GM12873 (cell line): Measurements from ENCODE around the gene MAS1L.

Experiments
- TF ChIP-seq, protein P1 (sequence below): IDR thresholded peaks from 2 replicates; pipeline ENCODE4 v1.5.1; 2012; ENCODE audit warnings: low read depth, mild to moderate bottlenecking, moderate library complexity, low read length, control low read depth; ENCODE audit not compliant: insufficient read depth; ENCODE audit errors: missing control alignments

The MAS1L gene

GRCh38 chr6:29502597-29502996 is 14.8 kb upstream of the MAS1L start:
- TF ChIP-seq, protein P1, sequence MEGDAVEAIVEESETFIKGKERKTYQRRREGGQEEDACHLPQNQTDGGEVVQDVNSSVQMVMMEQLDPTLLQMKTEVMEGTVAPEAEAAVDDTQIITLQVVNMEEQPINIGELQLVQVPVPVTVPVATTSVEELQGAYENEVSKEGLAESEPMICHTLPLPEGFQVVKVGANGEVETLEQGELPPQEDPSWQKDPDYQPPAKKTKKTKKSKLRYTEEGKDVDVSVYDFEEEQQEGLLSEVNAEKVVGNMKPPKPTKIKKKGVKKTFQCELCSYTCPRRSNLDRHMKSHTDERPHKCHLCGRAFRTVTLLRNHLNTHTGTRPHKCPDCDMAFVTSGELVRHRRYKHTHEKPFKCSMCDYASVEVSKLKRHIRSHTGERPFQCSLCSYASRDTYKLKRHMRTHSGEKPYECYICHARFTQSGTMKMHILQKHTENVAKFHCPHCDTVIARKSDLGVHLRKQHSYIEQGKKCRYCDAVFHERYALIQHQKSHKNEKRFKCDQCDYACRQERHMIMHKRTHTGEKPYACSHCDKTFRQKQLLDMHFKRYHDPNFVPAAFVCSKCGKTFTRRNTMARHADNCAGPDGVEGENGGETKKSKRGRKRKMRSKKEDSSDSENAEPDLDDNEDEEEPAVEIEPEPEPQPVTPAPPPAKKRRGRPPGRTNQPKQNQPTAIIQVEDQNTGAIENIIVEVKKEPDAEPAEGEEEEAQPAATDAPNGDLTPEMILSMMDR = no peak

- TF ChIP-seq, protein P1 = no peak
Observed at GRCh38 chr6:29502181-29502580, 14.4 kb upstream of the MAS1L start.

DNA sequence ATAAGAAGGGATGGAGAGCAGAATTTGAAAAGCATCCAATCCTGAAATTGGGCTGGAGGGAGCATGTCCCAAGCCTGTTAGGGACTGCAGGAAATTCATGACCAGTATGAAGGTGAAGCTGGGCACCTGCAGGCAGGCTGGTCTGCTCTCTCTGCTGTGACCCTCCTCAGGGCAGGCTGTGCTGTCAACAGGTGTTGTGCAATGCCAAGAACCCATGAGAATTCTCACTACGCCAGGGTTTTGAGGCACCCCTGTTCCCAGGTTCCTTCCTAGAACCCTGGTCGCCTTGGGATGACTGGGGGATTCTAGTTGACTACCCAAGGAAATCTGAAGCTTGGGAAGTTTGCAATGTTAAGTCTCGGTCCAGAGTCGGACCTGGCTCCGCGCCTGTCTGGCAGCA is 13.3 kb upstream of the MAS1L start:
- TF ChIP-seq, protein P1 = no peak

GRCh38 chr6:29500594-29500993 is 12.8 kb upstream of the MAS1L start:
- TF ChIP-seq, protein P1 = no peak

GRCh38 chr6:29499704-29500103 is 11.9 kb upstream of the MAS1L start:
- TF ChIP-seq, protein P1 = no peak

- TF ChIP-seq, protein P1 = no peak
Observed at GRCh38 chr6:29496961-29497360, 9.2 kb upstream of the MAS1L start.

DNA sequence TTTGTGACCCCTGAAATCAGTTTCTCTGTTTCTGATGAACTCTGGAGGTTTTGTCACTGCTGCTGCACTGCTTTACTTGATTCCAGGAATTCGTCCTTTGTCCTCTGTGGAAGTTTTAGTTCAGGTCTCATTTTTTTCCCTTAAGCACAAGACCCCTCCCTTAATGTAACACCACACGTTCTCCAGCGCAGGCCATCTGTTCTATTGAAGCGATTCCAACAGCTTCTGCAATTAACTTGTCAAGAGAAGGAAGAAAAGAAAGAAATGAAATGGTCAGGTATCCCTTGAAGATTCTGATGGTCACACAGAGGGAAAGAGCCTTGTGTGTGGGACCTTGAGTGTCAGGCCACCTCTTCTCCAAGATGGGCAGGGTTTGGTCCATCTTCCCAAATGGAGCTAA is 7.8 kb upstream of the MAS1L start:
- TF ChIP-seq, protein P1 = no peak

- TF ChIP-seq, protein P1 = no peak
Observed at GRCh38 chr6:29494131-29494530, 6.4 kb upstream of the MAS1L start.
